Suprapubic skin (tissue), 4 donors: ENCODE measurements around the gene COX17. TPM values are rescaled to one million over a fixed set of nuclear protein-coding genes. Genes with fewer than 3 reads are reported as not detected.

Source experiments
- DNase-seq, 2 donors: peaks; one replicate each; pipeline ENCODE4 v3.0.0-alpha.2; 2019; ENCODE audit warnings: low spot score in 2 of 2
- H3K27ac ChIP-seq: fragments of 200-600 bp; sonication (generic); one replicate; pipeline ENCODE4 v1.5.1; 2019
- H3K27me3 ChIP-seq: fragments of 200-600 bp; sonication (generic); one replicate; pipeline ENCODE4 v1.5.1; 2019
- H3K36me3 ChIP-seq: fragments of 200-600 bp; sonication (generic); one replicate; pipeline ENCODE4 v1.5.1; 2019
- H3K4me1 ChIP-seq: fragments of 200-600 bp; sonication (generic); one replicate; pipeline ENCODE4 v1.5.1; 2019
- H3K4me3 ChIP-seq: fragments of 200-600 bp; sonication (generic); one replicate; pipeline ENCODE4 v1.5.1; 2019; ENCODE audit warnings: mild to moderate bottlenecking
- H3K9me3 ChIP-seq: fragments of 200-600 bp; sonication (generic); one replicate; pipeline ENCODE4 v1.5.1; 2019
- EP300 ChIP-seq: sonication (generic); formaldehyde crosslinking; IDR thresholded peaks from one replicate; pipeline ENCODE4 v1.6.1; 2017; ENCODE audit warnings: antibody characterized with exemption
- POLR2A ChIP-seq, 2 donors: fragments of 450-650 bp; IDR thresholded peaks; one replicate each; pipeline ENCODE4 v1.6.1; 2017; ENCODE audit warnings: antibody characterized with exemption in 2 of 2, mild to moderate bottlenecking in 2 of 2, moderate library complexity in 2 of 2
- POLR2AphosphoS5 ChIP-seq, 3 donors: sonication (generic); formaldehyde crosslinking; IDR thresholded peaks; one replicate each; pipeline ENCODE4 v1.6.1; 2017; ENCODE audit warnings: antibody characterized with exemption in 3 of 3
- WGBS: methylation state at CpG from one replicate; pipeline ENCODE4 v1.1.5; 2018; 5-methylcytosine and 5-hydroxymethylcytosine counted together
- total RNA-seq, 4 donors: library from RNA; depleted of rRNA; stranded (reverse); fragments of >200 nt; gene quantifications; one replicate each; pipeline ENCODE4 v1.1.0, GENCODE V29; 2016
- TF ChIP-seq, protein P1 (sequence below), 2 donors: fragments of 200-600 bp in 1 of 2; fragments of 450-650 bp in 1 of 2; sonication (generic) in 1 of 2; IDR thresholded peaks; one replicate each; pipeline ENCODE4 v1.5.1; 2016 to 2019; ENCODE audit warnings: antibody characterized with exemption in 2 of 2, mild to moderate bottlenecking in 1 of 2, moderate library complexity in 1 of 2

The COX17 gene
- total RNA-seq, 4 donors from 2014 or later, result 22.1 to 29.8 (median 26.0) TPM

DNA sequence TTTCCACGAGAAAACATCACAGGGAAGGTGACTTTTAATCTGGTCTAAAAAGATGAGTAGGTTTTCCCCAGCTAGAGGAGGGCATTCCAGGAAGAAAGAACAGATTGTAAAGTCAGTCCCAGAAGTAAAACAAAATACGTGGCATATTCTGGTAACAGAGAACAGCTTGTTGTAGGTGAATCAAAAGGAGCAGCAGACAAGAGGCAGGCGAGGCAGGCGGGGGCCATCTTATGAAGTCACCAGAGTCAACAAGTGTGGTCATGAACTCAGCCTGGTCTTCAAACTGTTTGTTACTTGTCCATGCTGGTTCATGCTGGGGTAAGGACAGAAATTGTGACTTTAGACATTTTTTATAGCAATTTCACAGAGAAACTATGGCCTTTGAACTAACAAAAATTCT is 12.8 kb downstream of the COX17 start:
- DNase-seq, result no peak
- H3K4me1 ChIP-seq, result peaks cover 4% of the 10 kb centered on the region
- H3K4me3 ChIP-seq, result no peak overlapping the region
- TF ChIP-seq EP300, result no peak
- TF ChIP-seq, protein P1, sequence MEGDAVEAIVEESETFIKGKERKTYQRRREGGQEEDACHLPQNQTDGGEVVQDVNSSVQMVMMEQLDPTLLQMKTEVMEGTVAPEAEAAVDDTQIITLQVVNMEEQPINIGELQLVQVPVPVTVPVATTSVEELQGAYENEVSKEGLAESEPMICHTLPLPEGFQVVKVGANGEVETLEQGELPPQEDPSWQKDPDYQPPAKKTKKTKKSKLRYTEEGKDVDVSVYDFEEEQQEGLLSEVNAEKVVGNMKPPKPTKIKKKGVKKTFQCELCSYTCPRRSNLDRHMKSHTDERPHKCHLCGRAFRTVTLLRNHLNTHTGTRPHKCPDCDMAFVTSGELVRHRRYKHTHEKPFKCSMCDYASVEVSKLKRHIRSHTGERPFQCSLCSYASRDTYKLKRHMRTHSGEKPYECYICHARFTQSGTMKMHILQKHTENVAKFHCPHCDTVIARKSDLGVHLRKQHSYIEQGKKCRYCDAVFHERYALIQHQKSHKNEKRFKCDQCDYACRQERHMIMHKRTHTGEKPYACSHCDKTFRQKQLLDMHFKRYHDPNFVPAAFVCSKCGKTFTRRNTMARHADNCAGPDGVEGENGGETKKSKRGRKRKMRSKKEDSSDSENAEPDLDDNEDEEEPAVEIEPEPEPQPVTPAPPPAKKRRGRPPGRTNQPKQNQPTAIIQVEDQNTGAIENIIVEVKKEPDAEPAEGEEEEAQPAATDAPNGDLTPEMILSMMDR (IDR thresholded peaks at IDR 0.05), result no peak
- no peak for TF ChIP-seq POLR2AphosphoS5 (IDR thresholded peaks at IDR 0.05)
- H3K36me3 ChIP-seq, result peaks cover 13% of the 10 kb centered on the region
- no peak overlapping the region for H3K27ac ChIP-seq
- no peaks in the 10 kb centered on the region for H3K27me3 ChIP-seq
- 68% methylated on average over 4 of the region's 4 CpGs for WGBS
- no peaks in the 10 kb centered on the region for H3K9me3 ChIP-seq

DNA sequence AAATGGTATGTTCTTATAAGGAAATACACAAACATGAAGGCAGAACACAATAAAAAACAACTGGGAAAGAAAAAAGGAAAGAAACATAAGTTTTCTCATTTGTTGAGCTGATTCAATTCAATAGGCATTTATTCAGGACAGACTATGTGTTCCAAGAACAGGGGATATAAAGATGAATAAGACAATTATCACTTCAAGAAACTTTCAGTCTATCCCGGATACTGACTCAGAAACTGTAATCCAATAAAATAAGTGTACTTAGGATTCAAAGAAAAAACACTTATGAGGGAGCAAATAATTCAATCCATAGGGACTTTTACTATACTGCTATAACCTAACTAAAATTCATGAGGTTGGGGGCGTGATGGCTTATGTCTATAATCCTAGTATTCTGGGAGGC is 13.3 kb downstream of the COX17 start:
- H3K36me3 ChIP-seq, result peaks cover 8% of the 10 kb centered on the region
- H3K9me3 ChIP-seq, result no peaks in the 10 kb centered on the region
- H3K4me3 ChIP-seq, result no peak overlapping the region
- peaks cover 4% of the 10 kb centered on the region for H3K4me1 ChIP-seq
- WGBS, result 67% methylated on average over 2 of the region's 2 CpGs
- no peak for DNase-seq
- H3K27me3 ChIP-seq, result no peaks in the 10 kb centered on the region
- TF ChIP-seq POLR2AphosphoS5 (IDR thresholded peaks at IDR 0.05) (no peak), EP300 (no peak), POLR2A (IDR thresholded peaks at IDR 0.05) (no peak)
- TF ChIP-seq, protein P1 (IDR thresholded peaks at IDR 0.05), result no peak
- no peak overlapping the region for H3K27ac ChIP-seq

DNA sequence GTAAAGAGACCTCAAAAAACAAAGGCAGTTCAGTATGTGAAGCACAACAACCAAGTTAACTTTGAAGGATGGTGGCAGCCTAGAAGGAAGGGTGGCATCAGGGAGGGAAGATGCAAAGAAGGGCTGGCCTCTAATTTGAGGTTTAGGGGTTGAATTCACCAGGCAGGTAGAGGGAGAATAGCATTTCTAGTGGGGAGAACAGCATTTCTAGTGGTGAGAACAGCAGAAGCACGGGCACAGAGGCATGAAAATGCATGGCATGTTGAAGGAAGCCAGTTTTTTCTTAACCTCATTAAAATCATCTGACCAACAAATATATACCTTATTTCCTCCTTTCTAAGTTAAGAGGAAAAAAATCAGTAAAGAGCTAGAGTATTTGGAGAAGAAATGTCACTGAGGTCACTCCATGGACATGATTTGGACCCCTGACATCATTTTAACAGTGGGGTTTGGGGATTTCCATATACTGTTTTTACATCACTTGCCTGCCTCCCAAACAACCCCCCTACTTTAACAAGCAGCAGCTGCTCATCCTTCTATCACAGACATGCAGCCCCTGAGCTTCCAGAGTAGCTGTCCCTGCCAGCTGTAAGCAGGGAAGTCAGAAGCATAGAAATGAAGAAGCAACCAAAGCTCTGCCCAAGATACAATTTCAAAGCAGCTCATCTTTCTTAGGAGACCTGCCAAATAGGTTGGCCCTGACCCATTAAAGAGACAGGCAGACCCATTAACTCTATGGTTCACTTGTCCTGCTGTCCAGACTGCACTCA is 14.4 kb downstream of the COX17 start:
- 64% methylated on average over 1 of the region's 1 CpG for WGBS
- TF ChIP-seq POLR2AphosphoS5 (IDR thresholded peaks at IDR 0.05), result no peak
- Histone ChIP-seq H3K27ac (no peak overlapping the region), H3K4me3 (no peak overlapping the region), H3K27me3 (no peaks in the 10 kb centered on the region), H3K36me3 (peaks cover 4% of the 10 kb centered on the region), H3K9me3 (no peaks in the 10 kb centered on the region), H3K4me1 (peaks cover 4% of the 10 kb centered on the region)
- DNase-seq, result no peak

DNA sequence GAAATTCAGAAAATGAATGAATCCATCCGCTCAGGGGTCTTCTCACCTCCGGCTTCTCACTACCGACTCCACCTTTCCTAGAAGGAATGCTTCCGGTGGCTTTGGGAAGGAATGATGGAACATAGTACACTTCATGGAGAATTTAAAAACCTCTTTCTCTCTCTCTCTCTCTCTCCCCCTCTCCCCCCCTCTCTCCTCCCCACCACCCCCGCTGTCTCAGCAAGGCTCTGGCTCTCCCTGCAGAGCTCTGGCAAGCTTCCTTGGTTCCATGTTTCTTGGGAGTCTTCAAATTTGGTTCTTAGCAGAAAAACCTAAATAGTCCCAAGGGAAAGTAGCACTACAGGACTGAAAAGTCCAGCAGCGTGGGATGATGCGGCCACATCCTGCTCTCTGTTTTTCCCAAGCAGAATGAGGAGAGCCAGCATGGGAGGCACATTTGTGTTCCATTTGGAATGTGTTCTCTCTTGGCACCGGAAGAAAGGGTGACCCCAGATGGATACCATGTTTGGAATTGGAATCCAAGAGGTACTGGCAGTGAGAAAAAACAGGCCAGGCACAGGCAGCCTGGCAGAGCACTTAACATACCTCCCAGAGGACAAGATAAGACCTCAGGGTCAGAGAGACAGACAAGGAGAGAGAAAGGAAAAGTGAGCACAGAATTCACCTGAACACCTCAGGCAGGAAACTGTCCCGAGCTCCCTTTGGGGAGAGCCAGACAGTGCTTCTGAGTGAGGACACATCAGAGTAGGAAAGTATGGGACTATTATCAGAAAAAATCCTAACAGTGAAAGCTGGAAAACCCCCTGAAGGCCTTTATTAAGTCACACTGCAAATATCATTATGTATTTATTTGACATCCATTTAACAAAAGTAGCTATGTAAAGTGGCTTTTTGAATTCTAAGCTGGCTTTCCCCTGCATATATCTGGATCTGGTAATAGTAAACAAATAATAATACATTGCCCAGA is 16.4 kb downstream of the COX17 start, which contains the start of gene POPDC2:
TSS of gene POPDC2 (minus strand) at position 116 of the 967 bp plus-strand sequence. CDS start 166 bp downstream, outside the sequence.
- no peak for DNase-seq

DNA sequence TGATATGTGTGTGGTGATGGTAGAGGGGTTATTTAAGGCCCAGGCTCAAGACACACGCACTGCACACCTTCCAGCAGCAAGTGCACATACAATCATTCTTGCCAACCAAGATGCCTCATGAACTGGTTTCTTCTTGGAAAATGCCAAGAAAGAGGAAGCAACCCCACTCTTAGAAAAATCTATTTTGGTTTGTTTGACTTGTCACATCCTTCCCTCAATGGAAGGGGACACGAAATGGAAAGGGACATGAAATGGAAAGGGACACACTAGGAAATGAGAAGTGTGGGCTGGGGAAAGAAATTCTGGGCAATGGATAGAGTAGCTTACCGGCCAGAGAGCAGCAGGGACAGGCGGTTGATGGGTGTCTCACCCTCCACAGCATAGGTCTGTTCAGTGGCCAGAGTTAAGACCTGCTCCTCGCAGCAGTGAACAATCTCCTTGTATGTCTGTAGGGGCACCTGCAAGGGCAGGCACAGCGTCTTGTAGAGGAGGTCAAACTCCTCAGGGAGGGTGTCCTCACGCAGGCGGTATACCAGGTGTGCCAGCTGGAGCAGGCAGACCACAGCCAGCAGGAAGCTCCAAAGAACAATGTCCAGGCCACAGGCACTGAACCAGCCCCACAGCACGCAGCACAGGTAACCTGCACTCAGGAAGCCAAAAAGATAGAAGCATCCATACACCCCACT is 17.5 kb downstream of the COX17 start:
- WGBS, result 92% methylated on average over 8 of the region's 9 CpGs

More for the DNA sequence above, 16.4 kb downstream of the COX17 start, which contains the start of gene POPDC2:
- H3K36me3 ChIP-seq, result no peaks in the 10 kb centered on the region
- 81% methylated on average over 9 of the region's 9 CpGs for WGBS
- no peak within 1 kb of the TSS for H3K27ac ChIP-seq
- H3K4me1 ChIP-seq, result peaks cover 4% of the 10 kb centered on the region
- no peaks in the 10 kb centered on the region for H3K9me3 ChIP-seq
- no peaks in the 10 kb centered on the region for H3K27me3 ChIP-seq
- no peak for TF ChIP-seq EP300
- no peak for TF ChIP-seq POLR2AphosphoS5 (IDR thresholded peaks at IDR 0.05)
- TF ChIP-seq, protein P1 (IDR thresholded peaks at IDR 0.05), result no peak
- TF ChIP-seq POLR2A (IDR thresholded peaks at IDR 0.05), result no peak
- H3K4me3 ChIP-seq, result no peak within 1 kb of the TSS

More for the DNA sequence above, 17.5 kb downstream of the COX17 start:
- Histone ChIP-seq H3K36me3 (no peaks in the 10 kb centered on the region), H3K27me3 (no peaks in the 10 kb centered on the region), H3K4me1 (peaks cover 4% of the 10 kb centered on the region), H3K9me3 (no peaks in the 10 kb centered on the region), H3K27ac (no peak overlapping the region), H3K4me3 (no peak overlapping the region)
- TF ChIP-seq POLR2A (IDR thresholded peaks at IDR 0.05), result no peak
- TF ChIP-seq, protein P1 (IDR thresholded peaks at IDR 0.05), result no peak
- TF ChIP-seq EP300, result no peak
- TF ChIP-seq POLR2AphosphoS5 (IDR thresholded peaks at IDR 0.05), result no peak
- no peak for DNase-seq
